RWPE1 (cell line): ENCODE measurements around the gene LAMA3.

Experiments used
- CTCF ChIA-PET: fragments of 350-600 bp; sonication (Branson Sonifier 250); formaldehyde crosslinking; extraction: SDS; loops from one replicate; lab custom pipeline; 2021; lab: Yijun Ruan, JAX
- POLR2A ChIA-PET: fragments of 400-600 bp; formaldehyde crosslinking; extraction: SDS; loops from one replicate; lab custom pipeline; 2020; ENCODE audit warnings: antibody characterized with exemption; ENCODE audit not compliant: low non-redundant PET; lab: Yijun Ruan, JAX
- DNase-seq: peaks from one replicate; pipeline ENCODE4 v3.0.0; 2012; ENCODE audit warnings: low spot score
- H3K27ac ChIP-seq: fragments of 450-650 bp; 2 replicates; pipeline ENCODE4 v1.5.1; 2017
- CTCF ChIP-seq: fragments of 450-650 bp; conservative IDR thresholded peaks from 2 replicates; pipeline ENCODE4 v1.5.1; 2017; ENCODE audit warnings: low read depth, mild to moderate bottlenecking

The LAMA3 gene

GRCh38 chr18:23964282-23965238, 275.3 kb downstream of the LAMA3 start:
- POLR2A ChIA-PET, result no interaction called here
- DNase-seq, result no peak

GRCh38 chr18:23966909-23967308, 277.7 kb downstream of the LAMA3 start:
- DNase-seq, result no peak
- H3K27ac ChIP-seq, result no peak overlapping the region
- CTCF ChIA-PET, result no interaction called here
- no peak for TF ChIP-seq CTCF
- POLR2A ChIA-PET, result no interaction called here

More at GRCh38 chr18:23964282-23965238, 275.3 kb downstream of the LAMA3 start:
- CTCF ChIA-PET, result interaction anchor here (0.8 kb wide), 1 partner anchor 155 kb away, joined by 3 read pairs; no protein-coding TSS in a partner anchor
- peak overlapping the region; percentile 65 for H3K27ac ChIP-seq
- peak; percentile 26 for TF ChIP-seq CTCF

- DNase-seq, result no peak
- POLR2A ChIA-PET, result no interaction called here
- no peak overlapping the region for H3K27ac ChIP-seq
- CTCF ChIA-PET, result no interaction called here
- TF ChIP-seq CTCF, result no peak
These were observed 278.3 kb downstream of the LAMA3 start for GRCh38 chr18:23967321-23968089.

GRCh38 chr18:23968638-23969604, 279.7 kb downstream of the LAMA3 start:
- TF ChIP-seq CTCF, result no peak
- ChIA-PET POLR2A (no interaction called here), CTCF (no interaction called here)
- H3K27ac ChIP-seq, result no peak overlapping the region
- no peak for DNase-seq

- POLR2A ChIA-PET, result no interaction called here
- DNase-seq, result no peak
- no peak for TF ChIP-seq CTCF
- no peak overlapping the region for H3K27ac ChIP-seq
- CTCF ChIA-PET, result no interaction called here
These were observed 280.4 kb downstream of the LAMA3 start for GRCh38 chr18:23969664-23970063.
